GM23338 (cell line): ENCODE data around the gene ALDH6A1. TPM values are rescaled to one million over a fixed set of nuclear protein-coding genes. Genes with fewer than 3 reads are reported as not detected.

Experiments
- ATAC-seq: fragments of 200-7000 bp; cut with Tn5 transposase; 3 replicates; pipeline ENCODE4 v1.9.1; 2020
- DNase-seq: peaks from one replicate; pipeline ENCODE4 v3.0.0-alpha.2; 2015; ENCODE audit warnings: low spot score
- H2AFZ ChIP-seq: fragments of 200-600 bp; sonication (generic); 2 replicates; pipeline ENCODE4 v1.8.0; 2016; ENCODE audit warnings: antibody characterized with exemption, mild to moderate bottlenecking, moderate library complexity
- H3F3A ChIP-seq: fragments of 200-600 bp; sonication (generic); replicated peaks from 2 replicates; pipeline ENCODE4 v1.8.0; 2017; ENCODE audit warnings: antibody characterized with exemption, mixed run types, low read depth
- H3K27ac ChIP-seq: fragments of 200-600 bp; sonication (generic); 2 replicates; pipeline ENCODE4 v1.6.1; 2016; ENCODE audit warnings: low read depth
- H3K27me3 ChIP-seq: fragments of 200-600 bp; sonication (generic); 2 replicates; pipeline ENCODE4 v1.8.0; 2016; ENCODE audit warnings: mild to moderate bottlenecking, mixed run types, moderate library complexity; ENCODE audit not compliant: insufficient read depth
- H3K36me3 ChIP-seq: fragments of 200-600 bp; sonication (generic); 2 replicates; pipeline ENCODE4 v1.8.0; 2016; ENCODE audit warnings: mild to moderate bottlenecking; ENCODE audit not compliant: insufficient read depth
- H3K4me1 ChIP-seq: fragments of 200-600 bp; sonication (generic); 2 replicates; pipeline ENCODE4 v1.8.0; 2016; ENCODE audit warnings: mild to moderate bottlenecking, moderate library complexity; ENCODE audit not compliant: insufficient read depth
- H3K4me2 ChIP-seq: fragments of 200-600 bp; sonication (generic); 2 replicates; pipeline ENCODE4 v1.7.1; 2017; ENCODE audit warnings: mixed run types
- H3K4me3 ChIP-seq: fragments of 200-600 bp; sonication (generic); 2 replicates; pipeline ENCODE4 v1.6.1; 2016; ENCODE audit warnings: mixed run types
- H3K79me2 ChIP-seq: fragments of 200-600 bp; sonication (generic); replicated peaks from 2 replicates; pipeline ENCODE4 v1.8.0; 2017; ENCODE audit warnings: mild to moderate bottlenecking; ENCODE audit not compliant: insufficient read depth
- H3K9me2 ChIP-seq: fragments of 200-600 bp; sonication (generic); 2 replicates; pipeline ENCODE4 v1.8.0; 2017; ENCODE audit not compliant: insufficient read depth
- H4K20me1 ChIP-seq: fragments of 200-600 bp; sonication (generic); replicated peaks from 2 replicates; pipeline ENCODE4 v1.8.0; 2017; ENCODE audit warnings: mild to moderate bottlenecking; ENCODE audit not compliant: insufficient read depth
- H3K27ac Mint-ChIP-seq: 2 replicates; pipeline ENCODE4 v1.8.0; 2020; ENCODE audit warnings: inconsistent platforms, mild to moderate bottlenecking, moderate library complexity, mixed read lengths
- H3K27me3 Mint-ChIP-seq: 3 replicates; pipeline ENCODE4 v1.8.0; 2022; ENCODE audit warnings: low read depth, mild to moderate bottlenecking, moderate library complexity, mixed read lengths, inconsistent platforms; ENCODE audit not compliant: insufficient read depth, poor library complexity
- H3K36me3 Mint-ChIP-seq: 3 replicates; pipeline ENCODE4 v1.8.0; 2021; ENCODE audit warnings: low read depth, mild to moderate bottlenecking, inconsistent platforms, moderate library complexity, mixed read lengths
- H3K4me1 Mint-ChIP-seq: 3 replicates; pipeline ENCODE4 v1.8.0; 2020; ENCODE audit warnings: mild to moderate bottlenecking, inconsistent platforms, mixed read lengths
- H3K4me3 Mint-ChIP-seq: 3 replicates; pipeline ENCODE4 v1.8.0; 2021; ENCODE audit warnings: moderate library complexity, mild to moderate bottlenecking, inconsistent platforms, mixed read lengths
- H3K9me3 Mint-ChIP-seq: 3 replicates; pipeline ENCODE4 v1.8.0; 2020; ENCODE audit warnings: moderate library complexity, mild to moderate bottlenecking, inconsistent platforms, mixed read lengths
- CREB1 ChIP-seq: fragments of 250-450 bp; sonication (Bioruptor Pico); IDR thresholded peaks from 2 replicates; pipeline ENCODE4 v1.5.0; 2020; ENCODE audit warnings: low read depth, mild to moderate bottlenecking, moderate library complexity
- EZH2 ChIP-seq: fragments of 200-600 bp; sonication (generic); IDR thresholded peaks from one replicate; pipeline ENCODE4 v1.8.0; 2017; ENCODE audit warnings: antibody characterized with exemption, mild to moderate bottlenecking, low read depth; ENCODE audit not compliant: unreplicated experiment
- EZH2phosphoT487 ChIP-seq: fragments of 200-600 bp; sonication (generic); IDR thresholded peaks from one replicate; pipeline ENCODE4 v1.8.1; 2018; ENCODE audit warnings: antibody characterized with exemption; ENCODE audit not compliant: unreplicated experiment
- JUNB ChIP-seq: IDR thresholded peaks from one replicate; pipeline ENCODE4 v1.6.1; 2016; ENCODE audit warnings: antibody characterized with exemption; ENCODE audit not compliant: unreplicated experiment
- NANOG ChIP-seq: IDR thresholded peaks from 2 replicates; pipeline ENCODE4 v1.6.1; 2016; ENCODE audit warnings: antibody characterized with exemption, borderline replicate concordance
- POLR2AphosphoS5 ChIP-seq: IDR thresholded peaks from 2 replicates; pipeline ENCODE4 v1.6.1; 2016; ENCODE audit warnings: antibody characterized with exemption, low read depth
- STAT1 ChIP-seq: IDR thresholded peaks from one replicate; pipeline ENCODE4 v1.6.1; 2016; ENCODE audit warnings: antibody characterized with exemption; ENCODE audit not compliant: unreplicated experiment
- ZNF114 ChIP-seq: fragments of 250-450 bp; sonication (Bioruptor Pico); IDR thresholded peaks from 2 replicates; pipeline ENCODE4 v1.5.0; 2020; ENCODE audit warnings: mild to moderate bottlenecking, moderate library complexity
- ZNF331 ChIP-seq: fragments of 250-450 bp; sonication (Bioruptor Pico); IDR thresholded peaks from 2 replicates; pipeline ENCODE4 v1.5.0; 2020; ENCODE audit warnings: low read depth, mild to moderate bottlenecking, moderate library complexity
- polyA plus RNA-seq: library from polyadenylated mRNA; unstranded; fragments of >200 nt; fragmentation: Nextera tagmentation; extraction: Ambion mirVana; gene quantifications from 2 replicates; pipeline ENCODE4 v1.2.1, GENCODE V29; 2016
- total RNA-seq: library from RNA; depleted of rRNA; stranded (reverse); fragments of >200 nt; shearing (Covaris generic); gene quantifications from 2 replicates; pipeline ENCODE4 v1.2.3, GENCODE V29; 2014
- TF ChIP-seq, protein P1 (sequence below): fragments of 250-450 bp; sonication (Bioruptor Pico); IDR thresholded peaks from 2 replicates; pipeline ENCODE4 v1.5.0; 2020; ENCODE audit warnings: mild to moderate bottlenecking, moderate library complexity
- TF ChIP-seq, protein P2 (sequence below), 2 experiments: fragments of 200-600 bp in 1 of 2; sonication (generic) in 1 of 2; conservative IDR thresholded peaks; 2 replicates each; pipeline versions ENCODE4 v1.5.1 to v1.6.1; 2016 to 2017; ENCODE audit warnings: antibody characterized with exemption in 2 of 2, low read depth in 2 of 2, mild to moderate bottlenecking in 2 of 2, moderate library complexity in 1 of 2
- TF ChIP-seq, protein P3 (sequence below): IDR thresholded peaks from one replicate; pipeline ENCODE4 v1.6.1; 2018; ENCODE audit warnings: antibody characterized with exemption; ENCODE audit not compliant: unreplicated experiment
- TF ChIP-seq, protein P4 (sequence below): IDR thresholded peaks from 2 replicates; pipeline ENCODE4 v1.6.1; 2016; ENCODE audit warnings: antibody characterized with exemption

The ALDH6A1 gene
- total and polyA plus RNA-seq, 2 experiments from 2014 or later = 16.1 to 28.0 TPM

DNA sequence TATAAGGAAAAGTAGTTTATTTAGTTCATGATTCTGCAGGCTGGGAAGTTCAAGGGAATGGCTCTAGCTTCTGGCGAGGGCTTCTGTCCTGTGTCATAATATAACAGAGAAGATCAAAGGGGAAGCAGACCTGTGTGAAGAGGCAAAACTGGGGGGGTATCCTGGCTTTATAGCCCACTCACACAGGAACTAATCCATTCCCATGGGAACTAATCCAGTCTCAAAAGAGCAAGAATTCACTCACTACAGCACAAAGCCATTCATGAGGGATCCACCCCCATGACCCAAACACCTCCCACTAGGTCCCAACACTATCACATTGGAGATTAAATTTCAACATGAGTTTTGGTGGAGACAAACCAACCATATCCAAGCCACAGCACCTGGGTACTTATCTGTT lies 6.9 kb downstream of the ALDH6A1 start:
- H3K4me3 ChIP-seq = no peak overlapping the region
- H3K79me2 ChIP-seq = peaks cover under 1% of the 10 kb centered on the region; the same call in 1 of the 2 replicates
- no peaks in the 10 kb centered on the region for H3F3A ChIP-seq
- Mint-ChIP-seq H3K4me3 (no peak overlapping the region), H3K27ac (no peak overlapping the region), H3K4me1 (no peaks in the 10 kb centered on the region), H3K27me3 (peaks cover 1% of the 10 kb centered on the region), H3K9me3 (no peaks in the 10 kb centered on the region), H3K36me3 (no peaks in the 10 kb centered on the region)
- TF ChIP-seq STAT1 (no peak), NANOG (no peak), ZNF331 (CRISPR knock-in tag) (no peak), EZH2phosphoT487 (no peak), ZNF114 (CRISPR knock-in tag) (no peak), JUNB (no peak), POLR2AphosphoS5 (no peak), CREB1 (no peak), EZH2 (no peak)
- TF ChIP-seq, protein P1, sequence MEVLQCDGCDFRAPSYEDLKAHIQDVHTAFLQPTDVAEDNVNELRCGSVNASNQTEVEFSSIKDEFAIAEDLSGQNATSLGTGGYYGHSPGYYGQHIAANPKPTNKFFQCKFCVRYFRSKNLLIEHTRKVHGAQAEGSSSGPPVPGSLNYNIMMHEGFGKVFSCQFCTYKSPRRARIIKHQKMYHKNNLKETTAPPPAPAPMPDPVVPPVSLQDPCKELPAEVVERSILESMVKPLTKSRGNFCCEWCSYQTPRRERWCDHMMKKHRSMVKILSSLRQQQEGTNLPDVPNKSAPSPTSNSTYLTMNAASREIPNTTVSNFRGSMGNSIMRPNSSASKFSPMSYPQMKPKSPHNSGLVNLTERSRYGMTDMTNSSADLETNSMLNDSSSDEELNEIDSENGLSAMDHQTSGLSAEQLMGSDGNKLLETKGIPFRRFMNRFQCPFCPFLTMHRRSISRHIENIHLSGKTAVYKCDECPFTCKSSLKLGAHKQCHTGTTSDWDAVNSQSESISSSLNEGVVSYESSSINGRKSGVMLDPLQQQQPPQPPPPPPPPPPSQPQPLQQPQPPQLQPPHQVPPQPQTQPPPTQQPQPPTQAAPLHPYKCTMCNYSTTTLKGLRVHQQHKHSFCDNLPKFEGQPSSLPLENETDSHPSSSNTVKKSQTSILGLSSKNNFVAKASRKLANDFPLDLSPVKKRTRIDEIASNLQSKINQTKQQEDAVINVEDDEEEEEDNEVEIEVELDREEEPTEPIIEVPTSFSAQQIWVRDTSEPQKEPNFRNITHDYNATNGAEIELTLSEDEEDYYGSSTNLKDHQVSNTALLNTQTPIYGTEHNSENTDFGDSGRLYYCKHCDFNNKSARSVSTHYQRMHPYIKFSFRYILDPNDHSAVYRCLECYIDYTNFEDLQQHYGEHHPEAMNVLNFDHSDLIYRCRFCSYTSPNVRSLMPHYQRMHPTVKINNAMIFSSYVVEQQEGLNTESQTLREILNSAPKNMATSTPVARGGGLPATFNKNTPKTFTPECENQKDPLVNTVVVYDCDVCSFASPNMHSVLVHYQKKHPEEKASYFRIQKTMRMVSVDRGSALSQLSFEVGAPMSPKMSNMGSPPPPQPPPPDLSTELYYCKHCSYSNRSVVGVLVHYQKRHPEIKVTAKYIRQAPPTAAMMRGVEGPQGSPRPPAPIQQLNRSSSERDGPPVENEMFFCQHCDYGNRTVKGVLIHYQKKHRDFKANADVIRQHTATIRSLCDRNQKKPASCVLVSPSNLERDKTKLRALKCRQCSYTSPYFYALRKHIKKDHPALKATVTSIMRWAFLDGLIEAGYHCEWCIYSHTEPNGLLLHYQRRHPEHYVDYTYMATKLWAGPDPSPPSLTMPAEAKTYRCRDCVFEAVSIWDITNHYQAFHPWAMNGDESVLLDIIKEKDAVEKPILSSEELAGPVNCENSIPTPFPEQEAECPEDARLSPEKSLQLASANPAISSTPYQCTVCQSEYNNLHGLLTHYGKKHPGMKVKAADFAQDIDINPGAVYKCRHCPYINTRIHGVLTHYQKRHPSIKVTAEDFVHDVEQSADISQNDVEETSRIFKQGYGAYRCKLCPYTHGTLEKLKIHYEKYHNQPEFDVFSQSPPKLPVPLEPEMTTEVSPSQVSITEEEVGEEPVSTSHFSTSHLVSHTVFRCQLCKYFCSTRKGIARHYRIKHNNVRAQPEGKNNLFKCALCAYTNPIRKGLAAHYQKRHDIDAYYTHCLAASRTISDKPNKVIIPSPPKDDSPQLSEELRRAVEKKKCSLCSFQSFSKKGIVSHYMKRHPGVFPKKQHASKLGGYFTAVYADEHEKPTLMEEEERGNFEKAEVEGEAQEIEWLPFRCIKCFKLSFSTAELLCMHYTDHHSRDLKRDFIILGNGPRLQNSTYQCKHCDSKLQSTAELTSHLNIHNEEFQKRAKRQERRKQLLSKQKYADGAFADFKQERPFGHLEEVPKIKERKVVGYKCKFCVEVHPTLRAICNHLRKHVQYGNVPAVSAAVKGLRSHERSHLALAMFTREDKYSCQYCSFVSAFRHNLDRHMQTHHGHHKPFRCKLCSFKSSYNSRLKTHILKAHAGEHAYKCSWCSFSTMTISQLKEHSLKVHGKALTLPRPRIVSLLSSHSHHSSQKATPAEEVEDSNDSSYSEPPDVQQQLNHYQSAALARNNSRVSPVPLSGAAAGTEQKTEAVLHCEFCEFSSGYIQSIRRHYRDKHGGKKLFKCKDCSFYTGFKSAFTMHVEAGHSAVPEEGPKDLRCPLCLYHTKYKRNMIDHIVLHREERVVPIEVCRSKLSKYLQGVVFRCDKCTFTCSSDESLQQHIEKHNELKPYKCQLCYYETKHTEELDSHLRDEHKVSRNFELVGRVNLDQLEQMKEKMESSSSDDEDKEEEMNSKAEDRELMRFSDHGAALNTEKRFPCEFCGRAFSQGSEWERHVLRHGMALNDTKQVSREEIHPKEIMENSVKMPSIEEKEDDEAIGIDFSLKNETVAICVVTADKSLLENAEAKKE = no peak
- TF ChIP-seq, protein P2, sequence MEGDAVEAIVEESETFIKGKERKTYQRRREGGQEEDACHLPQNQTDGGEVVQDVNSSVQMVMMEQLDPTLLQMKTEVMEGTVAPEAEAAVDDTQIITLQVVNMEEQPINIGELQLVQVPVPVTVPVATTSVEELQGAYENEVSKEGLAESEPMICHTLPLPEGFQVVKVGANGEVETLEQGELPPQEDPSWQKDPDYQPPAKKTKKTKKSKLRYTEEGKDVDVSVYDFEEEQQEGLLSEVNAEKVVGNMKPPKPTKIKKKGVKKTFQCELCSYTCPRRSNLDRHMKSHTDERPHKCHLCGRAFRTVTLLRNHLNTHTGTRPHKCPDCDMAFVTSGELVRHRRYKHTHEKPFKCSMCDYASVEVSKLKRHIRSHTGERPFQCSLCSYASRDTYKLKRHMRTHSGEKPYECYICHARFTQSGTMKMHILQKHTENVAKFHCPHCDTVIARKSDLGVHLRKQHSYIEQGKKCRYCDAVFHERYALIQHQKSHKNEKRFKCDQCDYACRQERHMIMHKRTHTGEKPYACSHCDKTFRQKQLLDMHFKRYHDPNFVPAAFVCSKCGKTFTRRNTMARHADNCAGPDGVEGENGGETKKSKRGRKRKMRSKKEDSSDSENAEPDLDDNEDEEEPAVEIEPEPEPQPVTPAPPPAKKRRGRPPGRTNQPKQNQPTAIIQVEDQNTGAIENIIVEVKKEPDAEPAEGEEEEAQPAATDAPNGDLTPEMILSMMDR (conservative IDR thresholded peaks at IDR 0.05; ENCODE audit: low read depth in 2 of 2) = no peak
- TF ChIP-seq, protein P3, sequence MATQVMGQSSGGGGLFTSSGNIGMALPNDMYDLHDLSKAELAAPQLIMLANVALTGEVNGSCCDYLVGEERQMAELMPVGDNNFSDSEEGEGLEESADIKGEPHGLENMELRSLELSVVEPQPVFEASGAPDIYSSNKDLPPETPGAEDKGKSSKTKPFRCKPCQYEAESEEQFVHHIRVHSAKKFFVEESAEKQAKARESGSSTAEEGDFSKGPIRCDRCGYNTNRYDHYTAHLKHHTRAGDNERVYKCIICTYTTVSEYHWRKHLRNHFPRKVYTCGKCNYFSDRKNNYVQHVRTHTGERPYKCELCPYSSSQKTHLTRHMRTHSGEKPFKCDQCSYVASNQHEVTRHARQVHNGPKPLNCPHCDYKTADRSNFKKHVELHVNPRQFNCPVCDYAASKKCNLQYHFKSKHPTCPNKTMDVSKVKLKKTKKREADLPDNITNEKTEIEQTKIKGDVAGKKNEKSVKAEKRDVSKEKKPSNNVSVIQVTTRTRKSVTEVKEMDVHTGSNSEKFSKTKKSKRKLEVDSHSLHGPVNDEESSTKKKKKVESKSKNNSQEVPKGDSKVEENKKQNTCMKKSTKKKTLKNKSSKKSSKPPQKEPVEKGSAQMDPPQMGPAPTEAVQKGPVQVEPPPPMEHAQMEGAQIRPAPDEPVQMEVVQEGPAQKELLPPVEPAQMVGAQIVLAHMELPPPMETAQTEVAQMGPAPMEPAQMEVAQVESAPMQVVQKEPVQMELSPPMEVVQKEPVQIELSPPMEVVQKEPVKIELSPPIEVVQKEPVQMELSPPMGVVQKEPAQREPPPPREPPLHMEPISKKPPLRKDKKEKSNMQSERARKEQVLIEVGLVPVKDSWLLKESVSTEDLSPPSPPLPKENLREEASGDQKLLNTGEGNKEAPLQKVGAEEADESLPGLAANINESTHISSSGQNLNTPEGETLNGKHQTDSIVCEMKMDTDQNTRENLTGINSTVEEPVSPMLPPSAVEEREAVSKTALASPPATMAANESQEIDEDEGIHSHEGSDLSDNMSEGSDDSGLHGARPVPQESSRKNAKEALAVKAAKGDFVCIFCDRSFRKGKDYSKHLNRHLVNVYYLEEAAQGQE = no peak
- TF ChIP-seq, protein P4, sequence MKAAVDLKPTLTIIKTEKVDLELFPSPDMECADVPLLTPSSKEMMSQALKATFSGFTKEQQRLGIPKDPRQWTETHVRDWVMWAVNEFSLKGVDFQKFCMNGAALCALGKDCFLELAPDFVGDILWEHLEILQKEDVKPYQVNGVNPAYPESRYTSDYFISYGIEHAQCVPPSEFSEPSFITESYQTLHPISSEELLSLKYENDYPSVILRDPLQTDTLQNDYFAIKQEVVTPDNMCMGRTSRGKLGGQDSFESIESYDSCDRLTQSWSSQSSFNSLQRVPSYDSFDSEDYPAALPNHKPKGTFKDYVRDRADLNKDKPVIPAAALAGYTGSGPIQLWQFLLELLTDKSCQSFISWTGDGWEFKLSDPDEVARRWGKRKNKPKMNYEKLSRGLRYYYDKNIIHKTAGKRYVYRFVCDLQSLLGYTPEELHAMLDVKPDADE = no peak
- H3K36me3 ChIP-seq = no peaks in the 10 kb centered on the region
- H3K27ac ChIP-seq = no peak overlapping the region
- ATAC-seq = no peak
- no peaks in the 10 kb centered on the region for H3K27me3 ChIP-seq
- no peaks in the 10 kb centered on the region for H3K9me2 ChIP-seq
- no peak overlapping the region for H3K4me2 ChIP-seq
- DNase-seq = no peak
- H2AFZ ChIP-seq = no peak overlapping the region
- H3K4me1 ChIP-seq = no peaks in the 10 kb centered on the region
- H4K20me1 ChIP-seq = no peaks in the 10 kb centered on the region
